Measurements from ENCODE around the gene LRRC39.

Gene LRRC39

GRCh38 chr1:100147875-100148274 is 30.2 kb downstream of the LRRC39 start:
- no peak for DNase-seq (ENCODE audit: low spot score)
- no peak for FAIRE-seq

GRCh38 chr1:100146958-100147357 is 31.1 kb downstream of the LRRC39 start:
- DNase-seq (ENCODE audit: low spot score): no peak
- no peak for FAIRE-seq

GRCh38 chr1:100145116-100145515 is 32.9 kb downstream of the LRRC39 start:
- FAIRE-seq: no peak
- DNase-seq (ENCODE audit: low spot score): no peak

GRCh38 chr1:100142343-100142742 is 35.7 kb downstream of the LRRC39 start:
- FAIRE-seq: no peak

GRCh38 chr1:100141192-100141591 is 36.9 kb downstream of the LRRC39 start:
- no peak for FAIRE-seq
- no peak for DNase-seq (ENCODE audit: low spot score)

More at GRCh38 chr1:100142343-100142742, 35.7 kb downstream of the LRRC39 start:
- DNase-seq (ENCODE audit: low spot score): no peak

- DNase-seq (ENCODE audit: low spot score) (no peak), FAIRE-seq (no peak)
These were observed 40.5 kb downstream of the LRRC39 start for GRCh38 chr1:100137602-100138001.

GRCh38 chr1:100134872-100135271 is 43.2 kb downstream of the LRRC39 start:
- FAIRE-seq: no peak

GRCh38 chr1:100132566-100133477 is 45.2 kb downstream of the LRRC39 start, which contains the start of the genes SASS6 and TRMT13:
SASS6 (minus strand) TSS chr1:100132930; CDS start chr1:100132814, 116 bp downstream.
TRMT13 (plus strand) TSS chr1:100133163; CDS start chr1:100133169, 6 bp downstream.
- FAIRE-seq (no peak), DNase-seq (ENCODE audit: low spot score) (peak; percentile 94)

More at GRCh38 chr1:100134872-100135271, 43.2 kb downstream of the LRRC39 start:
- DNase-seq (ENCODE audit: low spot score): no peak

GRCh38 chr1:100131623-100132022 is 46.4 kb downstream of the LRRC39 start:
- no peak for FAIRE-seq

GRCh38 chr1:100130552-100131077 is 47.4 kb downstream of the LRRC39 start:
- DNase-seq (ENCODE audit: low spot score) (no peak), FAIRE-seq (no peak)

More at GRCh38 chr1:100131623-100132022, 46.4 kb downstream of the LRRC39 start:
- DNase-seq (ENCODE audit: low spot score): no peak

- DNase-seq (ENCODE audit: low spot score) (no peak), FAIRE-seq (no peak)
These were observed 50.8 kb downstream of the LRRC39 start for GRCh38 chr1:100127226-100127625.

GRCh38 chr1:100122177-100122576 is 55.9 kb downstream of the LRRC39 start:
- DNase-seq (ENCODE audit: low spot score) (no peak), FAIRE-seq (no peak)

- DNase-seq (ENCODE audit: low spot score): no peak
- no peak for FAIRE-seq
These were observed 62.5 kb downstream of the LRRC39 start for GRCh38 chr1:100115524-100115923.

- no peak for DNase-seq (ENCODE audit: low spot score)
- FAIRE-seq: no peak
These were observed 68.4 kb downstream of the LRRC39 start for GRCh38 chr1:100109554-100110066.

- FAIRE-seq (no peak), DNase-seq (ENCODE audit: low spot score) (no peak)
These were observed 70.4 kb downstream of the LRRC39 start for GRCh38 chr1:100107696-100108095.

- no peak for DNase-seq (ENCODE audit: low spot score)
- no peak for FAIRE-seq
These were observed 76.5 kb downstream of the LRRC39 start for GRCh38 chr1:100101564-100101963.

- FAIRE-seq (no peak), DNase-seq (ENCODE audit: low spot score) (no peak)
These were observed 77.9 kb downstream of the LRRC39 start for GRCh38 chr1:100100202-100100601.

Measured in urothelium cell line (cell line).